GM23248 (cell line): ENCODE measurements around the gene SIDT2. TPM values are rescaled to one million over a fixed set of nuclear protein-coding genes. Genes with fewer than 3 reads are reported as not detected.

ENCODE experiments used
- DNase-seq: peaks from one replicate; pipeline ENCODE4 v3.0.0-alpha.2; 2015
- H2AFZ ChIP-seq: fragments of 200-600 bp; sonication (generic); 2 replicates; pipeline ENCODE4 v1.6.1; 2016; ENCODE audit warnings: antibody characterized with exemption
- H3F3A ChIP-seq: fragments of 200-600 bp; sonication (generic); 2 replicates; pipeline ENCODE4 v1.6.1; 2016; ENCODE audit warnings: mild to moderate bottlenecking, antibody characterized with exemption, mixed run types; ENCODE audit not compliant: insufficient read depth
- H3K27ac ChIP-seq: fragments of 200-600 bp; sonication (generic); 2 replicates; pipeline ENCODE4 v1.5.1; 2016; ENCODE audit warnings: mild to moderate bottlenecking
- H3K27me3 ChIP-seq: fragments of 200-600 bp; sonication (generic); replicated peaks from 2 replicates; pipeline ENCODE4 v1.6.1; 2016; ENCODE audit warnings: mild to moderate bottlenecking; ENCODE audit not compliant: insufficient read depth
- H3K36me3 ChIP-seq: fragments of 200-600 bp; sonication (generic); 2 replicates; pipeline ENCODE4 v1.6.1; 2016; ENCODE audit warnings: low read depth, mild to moderate bottlenecking
- H3K4me1 ChIP-seq: fragments of 200-600 bp; sonication (generic); 2 replicates; pipeline ENCODE4 v1.6.1; 2016; ENCODE audit warnings: mild to moderate bottlenecking; ENCODE audit not compliant: insufficient read depth
- H3K4me2 ChIP-seq: fragments of 200-600 bp; sonication (generic); one replicate; pipeline ENCODE4 v1.6.1; 2016; ENCODE audit warnings: mild to moderate bottlenecking; ENCODE audit not compliant: unreplicated experiment
- H3K4me3 ChIP-seq: fragments of 200-600 bp; sonication (generic); 2 replicates; pipeline ENCODE4 v1.5.1; 2016; ENCODE audit warnings: mild to moderate bottlenecking
- H3K79me2 ChIP-seq: fragments of 200-600 bp; sonication (generic); 2 replicates; pipeline ENCODE4 v1.6.1; 2016; ENCODE audit warnings: mild to moderate bottlenecking; ENCODE audit not compliant: insufficient read depth
- H3K9ac ChIP-seq: fragments of 200-600 bp; sonication (generic); 2 replicates; pipeline ENCODE4 v1.6.1; 2016; ENCODE audit warnings: mild to moderate bottlenecking
- H3K9me2 ChIP-seq: fragments of 200-600 bp; sonication (generic); 2 replicates; pipeline ENCODE4 v1.6.1; 2016; ENCODE audit warnings: mixed run types, mild to moderate bottlenecking, moderate library complexity; ENCODE audit not compliant: insufficient read depth
- H3K9me3 ChIP-seq: fragments of 200-600 bp; sonication (generic); one replicate; pipeline ENCODE4 v1.6.1; 2017; ENCODE audit warnings: low read depth
- H4K20me1 ChIP-seq: fragments of 200-600 bp; sonication (generic); 2 replicates; pipeline ENCODE4 v1.6.0; 2016; ENCODE audit not compliant: insufficient read depth
- EZH2 ChIP-seq: fragments of 200-600 bp; sonication (generic); IDR thresholded peaks from 2 replicates; pipeline ENCODE4 v1.6.1; 2018; ENCODE audit warnings: antibody characterized with exemption, mild to moderate bottlenecking; ENCODE audit not compliant: insufficient read depth, poor library complexity, severe bottlenecking
- EZH2phosphoT487 ChIP-seq: fragments of 200-600 bp; sonication (generic); IDR thresholded peaks from 2 replicates; pipeline ENCODE4 v1.6.1; 2018; ENCODE audit warnings: antibody characterized with exemption, moderate library complexity, mild to moderate bottlenecking, low read depth; ENCODE audit not compliant: insufficient read depth
- WGBS, 2 experiments: methylation state at CpG; one replicate each; pipeline ENCODE4 v1.1.6; 2015 to 2017; ENCODE audit warnings: low lambda C conversion rate in 2 of 2, low coverage in 1 of 2; ENCODE audit errors: missing lambda C conversion rate in 2 of 2; 5-methylcytosine and 5-hydroxymethylcytosine counted together
- in situ Hi-C: fragments of 300-500 bp; cut with MboI; formaldehyde crosslinking; loops from 2 replicates; pipeline ENCODE4 v1.15.0; 2020
- polyA plus RNA-seq: library from polyadenylated mRNA; unstranded; fragments of >200 nt; fragmentation: Nextera tagmentation; extraction: Ambion mirVana; gene quantifications from 2 replicates; pipeline ENCODE4 v1.2.1, GENCODE V29; 2016
- total RNA-seq: library from RNA; depleted of rRNA; stranded (reverse); fragments of >200 nt; shearing (Covaris generic); gene quantifications from 2 replicates; pipeline ENCODE4 v1.2.3, GENCODE V29; 2014

SIDT2 gene
- total and polyA plus RNA-seq, 2 experiments from 2014 or later = 13.1 to 15.7 TPM

GRCh38 chr11:117199916-117200812 lies 21.6 kb downstream of the SIDT2 start:
- Histone ChIP-seq H3F3A (peaks cover 47% of the 10 kb centered on the region), H3K9me2 (no peaks in the 10 kb centered on the region), H3K9ac (peak overlapping the region; percentile 79), H3K36me3 (peaks cover 8% of the 10 kb centered on the region), H3K27me3 (no peaks in the 10 kb centered on the region), H3K4me3 (peak overlapping the region; percentile 87), H3K4me2 (peak overlapping the region; percentile 78), H3K4me1 (peaks cover 34% of the 10 kb centered on the region), H3K79me2 (peaks cover 78% of the 10 kb centered on the region), H3K27ac (peak overlapping the region; percentile 53), H3K9me3 (no peaks in the 10 kb centered on the region), H4K20me1 (0 out of 2 replicates have a peak, but pooled peaks cover 2% of the 10 kb centered on the region), H2AFZ (no peak overlapping the region)
- 56 to 57% methylated on average over 12 to 13 of the region's 13 CpGs for WGBS, 2 experiments
- TF ChIP-seq EZH2 = no peak
- TF ChIP-seq EZH2phosphoT487 = no peak
- in situ Hi-C loops = no loop called here
- no peak for DNase-seq

GRCh38 chr11:117200813-117201657 lies 22.5 kb downstream of the SIDT2 start:
- H3K4me3 ChIP-seq = peak overlapping the region; percentile 87
- 0 out of 2 replicates have a peak, but pooled peaks cover 2% of the 10 kb centered on the region for H4K20me1 ChIP-seq
- TF ChIP-seq EZH2 (no peak), EZH2phosphoT487 (no peak)
- H3K27me3 ChIP-seq = no peaks in the 10 kb centered on the region
- H3K4me1 ChIP-seq = peaks cover 34% of the 10 kb centered on the region
- peak overlapping the region; percentile 79 for H3K9ac ChIP-seq
- H3F3A ChIP-seq = peaks cover 52% of the 10 kb centered on the region
- H2AFZ ChIP-seq = no peak overlapping the region
- peaks cover 12% of the 10 kb centered on the region for H3K36me3 ChIP-seq
- in situ Hi-C loops = no loop called here
- H3K27ac ChIP-seq = peak overlapping the region; percentile 27
- peak overlapping the region; percentile 78 for H3K4me2 ChIP-seq
- H3K9me3 ChIP-seq = no peaks in the 10 kb centered on the region
- H3K9me2 ChIP-seq = no peaks in the 10 kb centered on the region
- peak; percentile 30 for DNase-seq
- WGBS, 2 experiments = 82 to 85% methylated on average over 12 of the region's 12 CpGs
- peaks cover 78% of the 10 kb centered on the region for H3K79me2 ChIP-seq

GRCh38 chr11:117201658-117202305 lies 23.2 kb downstream of the SIDT2 start:
- peak overlapping the region; percentile 87 for H3K4me3 ChIP-seq
- no peaks in the 10 kb centered on the region for H3K9me3 ChIP-seq
- peak overlapping the region; percentile 27 for H3K27ac ChIP-seq
- in situ Hi-C loops = no loop called here
- 0 out of 2 replicates have a peak, but pooled peaks cover 2% of the 10 kb centered on the region for H4K20me1 ChIP-seq
- peaks cover 34% of the 10 kb centered on the region for H3K4me1 ChIP-seq
- peaks cover 78% of the 10 kb centered on the region for H3K79me2 ChIP-seq
- TF ChIP-seq EZH2 (no peak), EZH2phosphoT487 (no peak)
- WGBS, 2 experiments = 58 to 70% methylated on average over 12 to 14 of the region's 14 CpGs
- H3F3A ChIP-seq = peaks cover 52% of the 10 kb centered on the region
- H3K4me2 ChIP-seq = peak overlapping the region; percentile 78
- H3K36me3 ChIP-seq = peaks cover 12% of the 10 kb centered on the region
- no peaks in the 10 kb centered on the region for H3K27me3 ChIP-seq
- peak overlapping the region; percentile 79 for H3K9ac ChIP-seq
- peak; percentile 46 for DNase-seq
- H2AFZ ChIP-seq = no peak overlapping the region
- H3K9me2 ChIP-seq = no peaks in the 10 kb centered on the region
